SK-N-SH treated with all-trans-retinoic acid at 6 μM for 48 hours (cell line): ENCODE results near the gene ME2.

Experiments used
- ATAC-seq: fragments of 200-7000 bp; cut with Tn5 transposase; 3 replicates; pipeline ENCODE4 v1.9.1; 2020; ENCODE audit warnings: mild to moderate bottlenecking, moderate library complexity
- ARNTL ChIP-seq: fragments of 450-650 bp; formaldehyde crosslinking; IDR thresholded peaks from 2 replicates; pipeline ENCODE4 v1.5.0; 2020; ENCODE audit warnings: low read depth, mild to moderate bottlenecking, moderate library complexity, borderline replicate concordance
- BACH2 ChIP-seq: fragments of 250-450 bp; sonication (Bioruptor Pico); IDR thresholded peaks from 2 replicates; pipeline ENCODE4 v1.9.0; 2021; ENCODE audit warnings: mild to moderate bottlenecking, borderline replicate concordance
- CREB5 ChIP-seq: fragments of 250-450 bp; sonication (Bioruptor Pico); IDR thresholded peaks from 2 replicates; pipeline ENCODE4 v1.5.1; 2020; ENCODE audit warnings: low read depth, mild to moderate bottlenecking, moderate library complexity
- CSDC2 ChIP-seq: fragments of 250-450 bp; sonication (Bioruptor Pico); IDR thresholded peaks from 2 replicates; pipeline ENCODE4 v1.5.0; 2020; ENCODE audit warnings: mild to moderate bottlenecking, moderate library complexity
- CSRNP3 ChIP-seq: fragments of 250-450 bp; sonication (Bioruptor Pico); IDR thresholded peaks from 2 replicates; pipeline ENCODE4 v1.5.1; 2021; ENCODE audit warnings: mild to moderate bottlenecking, moderate library complexity
- ESRRG ChIP-seq: fragments of 250-450 bp; sonication (Bioruptor Pico); IDR thresholded peaks from 2 replicates; pipeline ENCODE4 v1.6.1; 2021; ENCODE audit warnings: mild to moderate bottlenecking
- GLIS3 ChIP-seq: fragments of 250-450 bp; sonication (Bioruptor Pico); IDR thresholded peaks from 2 replicates; pipeline ENCODE4 v1.5.0; 2020; ENCODE audit warnings: mild to moderate bottlenecking, moderate library complexity
- ISL1 ChIP-seq: fragments of 250-450 bp; sonication (Bioruptor Pico); IDR thresholded peaks from 2 replicates; pipeline ENCODE4 v2.1.2; 2022; ENCODE audit warnings: mild to moderate bottlenecking, moderate library complexity
- OSR1 ChIP-seq: fragments of 250-450 bp; sonication (Bioruptor Pico); IDR thresholded peaks from 2 replicates; pipeline ENCODE4 v1.8.0; 2022; ENCODE audit warnings: moderate library complexity, mild to moderate bottlenecking, inconsistent platforms
- POU6F1 ChIP-seq: fragments of 250-450 bp; sonication (Bioruptor Pico); IDR thresholded peaks from 2 replicates; pipeline ENCODE4 v1.8.0; 2021; ENCODE audit warnings: low read depth, mild to moderate bottlenecking, moderate library complexity, borderline replicate concordance
- PPARA ChIP-seq: fragments of 250-450 bp; sonication (Bioruptor Pico); IDR thresholded peaks from 2 replicates; pipeline ENCODE4 v1.5.0; 2020; ENCODE audit warnings: mild to moderate bottlenecking, borderline replicate concordance
- RARB ChIP-seq: fragments of 250-450 bp; sonication (Bioruptor Pico); IDR thresholded peaks from 2 replicates; pipeline ENCODE4 v1.8.0; 2021; ENCODE audit warnings: mild to moderate bottlenecking, moderate library complexity
- SNAI2 ChIP-seq: fragments of 250-450 bp; sonication (Bioruptor Pico); IDR thresholded peaks from 2 replicates; pipeline ENCODE4 v1.5.0; 2020; ENCODE audit warnings: mild to moderate bottlenecking, moderate library complexity
- TCF4 ChIP-seq: fragments of 250-450 bp; sonication (Bioruptor Pico); IDR thresholded peaks from 2 replicates; pipeline ENCODE4 v1.8.0; 2021; ENCODE audit warnings: mild to moderate bottlenecking, moderate library complexity, borderline replicate concordance
- TOX ChIP-seq: fragments of 250-450 bp; sonication (Bioruptor Pico); IDR thresholded peaks from 2 replicates; pipeline ENCODE4 v1.8.0; 2021; ENCODE audit warnings: mild to moderate bottlenecking, moderate library complexity, borderline replicate concordance
- TSHZ2 ChIP-seq: fragments of 250-450 bp; sonication (Bioruptor Pico); IDR thresholded peaks from 2 replicates; pipeline ENCODE4 v1.5.0; 2020; ENCODE audit warnings: mild to moderate bottlenecking, moderate library complexity
- ZC3H10 ChIP-seq: fragments of 250-450 bp; sonication (Bioruptor Pico); IDR thresholded peaks from 2 replicates; pipeline ENCODE4 v1.5.1; 2021; ENCODE audit warnings: mild to moderate bottlenecking, moderate library complexity
- ZFP3 ChIP-seq: fragments of 250-450 bp; sonication (Bioruptor Pico); IDR thresholded peaks from 2 replicates; pipeline ENCODE4 v1.5.0; 2020; ENCODE audit warnings: mild to moderate bottlenecking, moderate library complexity
- ZFP30 ChIP-seq: fragments of 450-650 bp; formaldehyde crosslinking; IDR thresholded peaks from 2 replicates; pipeline ENCODE4 v1.5.0; 2022; ENCODE audit warnings: mild to moderate bottlenecking, moderate library complexity
- ZNF565 ChIP-seq: fragments of 450-650 bp; formaldehyde crosslinking; conservative IDR thresholded peaks from 2 replicates; pipeline ENCODE4 v1.5.0; 2020; ENCODE audit warnings: low read depth, mild to moderate bottlenecking, moderate library complexity
- ZNF70 ChIP-seq: fragments of 450-650 bp; formaldehyde crosslinking; IDR thresholded peaks from 2 replicates; pipeline ENCODE4 v1.5.0; 2020; ENCODE audit warnings: mild to moderate bottlenecking, moderate library complexity
- ZNF8 ChIP-seq: fragments of 450-650 bp; formaldehyde crosslinking; IDR thresholded peaks from 2 replicates; pipeline ENCODE4 v1.5.0; 2020; ENCODE audit warnings: mild to moderate bottlenecking, moderate library complexity

Gene ME2

DNA sequence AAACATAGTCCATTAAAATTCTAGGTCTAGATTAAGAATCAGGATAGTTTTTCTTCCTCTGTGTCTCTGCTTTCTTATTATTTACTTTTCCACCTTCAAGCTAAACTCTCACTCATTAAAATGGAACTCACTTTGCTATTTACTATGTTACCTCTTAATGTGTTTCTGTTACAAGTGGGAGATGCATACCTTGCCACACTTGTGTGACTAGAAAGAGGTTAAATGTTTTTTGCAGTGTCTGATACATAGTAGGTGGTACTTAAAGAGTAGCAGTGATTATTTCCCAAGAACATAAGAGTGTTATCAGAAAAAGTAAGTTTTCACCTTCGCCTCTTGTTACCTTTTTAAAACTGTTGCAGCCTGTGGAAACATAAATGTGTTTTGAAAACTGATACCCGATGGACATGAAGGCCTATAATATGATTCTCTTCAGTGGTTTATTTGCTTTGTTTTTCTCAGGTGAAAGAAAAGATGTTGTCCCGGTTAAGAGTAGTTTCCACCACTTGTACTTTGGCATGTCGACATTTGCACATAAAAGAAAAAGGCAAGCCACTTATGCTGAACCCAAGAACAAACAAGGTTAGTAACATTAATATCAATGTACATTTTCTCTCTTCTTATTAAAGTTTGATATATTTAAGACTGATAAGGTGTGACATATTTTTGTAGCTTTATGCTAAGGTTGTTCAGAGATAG, 16.6 kb downstream of the ME2 start:
- TF ChIP-seq CSDC2 (no peak), ISL1 (CRISPR knock-in tag) (no peak), ZNF8 (no peak), BACH2 (no peak)
- no peak for ATAC-seq

GRCh38 chr18:50896093-50896492, 17.2 kb downstream of the ME2 start:
- no peak for TF ChIP-seq SNAI2 (CRISPR knock-in tag)
- no peak for TF ChIP-seq ZNF70 (CRISPR knock-in tag)
- no peak for TF ChIP-seq TSHZ2 (CRISPR knock-in tag)
- TF ChIP-seq ZC3H10: no peak
- no peak for TF ChIP-seq ISL1 (CRISPR knock-in tag)
- no peak for TF ChIP-seq ARNTL (CRISPR knock-in tag)
- no peak for TF ChIP-seq TOX
- TF ChIP-seq POU6F1 (CRISPR knock-in tag): no peak
- no peak for TF ChIP-seq CSRNP3 (CRISPR knock-in tag)
- no peak for TF ChIP-seq ZFP3 (CRISPR knock-in tag)
- TF ChIP-seq BACH2: no peak
- TF ChIP-seq ZFP30: no peak
- TF ChIP-seq TCF4 (CRISPR knock-in tag): no peak
- TF ChIP-seq ZNF565 (CRISPR knock-in tag): no peak
- TF ChIP-seq PPARA (CRISPR knock-in tag): no peak
- TF ChIP-seq ESRRG: no peak

GRCh38 chr18:50898919-50899318, 20.0 kb downstream of the ME2 start:
- no peak for ATAC-seq
- TF ChIP-seq BACH2 (no peak), ISL1 (CRISPR knock-in tag) (no peak), CREB5 (no peak), ZFP3 (CRISPR knock-in tag) (no peak), TCF4 (CRISPR knock-in tag) (no peak), SNAI2 (CRISPR knock-in tag) (no peak), ZNF70 (CRISPR knock-in tag) (no peak), PPARA (CRISPR knock-in tag) (no peak), TSHZ2 (CRISPR knock-in tag) (no peak), RARB (CRISPR knock-in tag) (no peak), ARNTL (CRISPR knock-in tag) (no peak), CSDC2 (no peak), OSR1 (CRISPR knock-in tag) (no peak), ESRRG (no peak), CSRNP3 (CRISPR knock-in tag) (no peak), ZFP30 (no peak), GLIS3 (no peak), ZNF565 (CRISPR knock-in tag) (no peak), ZNF8 (no peak)

More at GRCh38 chr18:50896093-50896492, 17.2 kb downstream of the ME2 start:
- no peak for ATAC-seq
